H1 (cell line): ENCODE results near the gene SHISAL2B. TPM values are rescaled to one million over a fixed set of nuclear protein-coding genes. Genes with fewer than 3 reads are reported as not detected.

Source experiments
- CTCF ChIA-PET: fragments of 300-600 bp; sonication (Branson Sonifier 250); formaldehyde crosslinking; loops from one replicate; lab custom pipeline; 2021; ENCODE audit not compliant: partially characterized antibody; lab: Charles Lee
- POLR2A ChIA-PET: fragments of 300-600 bp; sonication (Branson Sonifier 250); formaldehyde crosslinking; loops from one replicate; lab custom pipeline; 2021; ENCODE audit warnings: inconsistent platforms; ENCODE audit not compliant: partially characterized antibody; lab: Charles Lee
- DNase-seq, 2 experiments: peaks; one replicate each; pipeline versions ENCODE4 v3.0.0 to v3.0.0-alpha.2; 2010 to 2022; ENCODE audit warnings: low spot score in 2 of 2, low read depth in 1 of 2, mixed read lengths in 1 of 2
- FAIRE-seq: peaks from 2 replicates; lab custom pipeline; 2011; peaks lifted over from hg19 to GRCh38; lab: Jason Lieb, UNC
- H2AFZ ChIP-seq: 2 replicates; pipeline ENCODE4 v1.8.1; 2012; ENCODE audit warnings: low read length, inconsistent platforms
- H2AK5ac ChIP-seq: 2 replicates; pipeline ENCODE4 v1.6.1; 2013; ENCODE audit warnings: low read depth, low read length
- H2BK120ac ChIP-seq: replicated peaks from 2 replicates; pipeline ENCODE3; 2013; ENCODE audit warnings: low read depth, low read length, inconsistent platforms
- H2BK12ac ChIP-seq: 2 replicates; pipeline ENCODE4 v1.6.1; 2013; ENCODE audit warnings: low read depth, low read length
- H2BK15ac ChIP-seq: 2 replicates; pipeline ENCODE4 v1.6.1; 2013; ENCODE audit warnings: low read length
- H2BK20ac ChIP-seq: 2 replicates; pipeline ENCODE4 v1.6.1; 2013; ENCODE audit warnings: low read length
- H2BK5ac ChIP-seq: 2 replicates; pipeline ENCODE4 v1.6.1; 2013; ENCODE audit warnings: low read depth, low read length
- H3K14ac ChIP-seq: 2 replicates; pipeline ENCODE4 v1.6.1; 2013; ENCODE audit warnings: inconsistent platforms; ENCODE audit not compliant: insufficient read length
- H3K18ac ChIP-seq: 2 replicates; pipeline ENCODE4 v1.6.1; 2013; ENCODE audit warnings: low read length; ENCODE audit errors: extremely low read depth
- H3K23ac ChIP-seq: 2 replicates; pipeline ENCODE4 v1.6.1; 2013; ENCODE audit warnings: inconsistent platforms; ENCODE audit not compliant: insufficient read length
- H3K23me2 ChIP-seq: 2 replicates; pipeline ENCODE4 v1.6.1; 2013; ENCODE audit warnings: low read depth, low read length
- H3K27ac ChIP-seq: 2 replicates; pipeline ENCODE4 v1.6.1; 2011; ENCODE audit warnings: low read depth, low read length, inconsistent platforms
- H3K27me3 ChIP-seq, 4 experiments: replicated peaks in 1 of 4; 1 replicate in 1 of 4; 2 replicates in 3 of 4; pipeline versions ENCODE4 v1.6.1 to v1.8.1; 2011 to 2013; ENCODE audit warnings: low read length in 3 of 4, mild to moderate bottlenecking in 3 of 4, inconsistent platforms in 2 of 4, mixed read lengths in 2 of 4, moderate library complexity in 1 of 4; ENCODE audit not compliant: control insufficient read depth in 3 of 4, insufficient read depth in 3 of 4; ENCODE audit errors: extremely low read depth in 1 of 4
- H3K36me3 ChIP-seq, 4 experiments: 2 replicates each; pipeline versions ENCODE4 v1.6.1 to v1.8.1; 2011 to 2013; ENCODE audit warnings: mild to moderate bottlenecking in 4 of 4, low read length in 3 of 4, moderate library complexity in 2 of 4, control low read depth in 1 of 4, inconsistent platforms in 1 of 4; ENCODE audit not compliant: insufficient read depth in 4 of 4, control insufficient read depth in 2 of 4
- H3K4ac ChIP-seq: replicated peaks from 2 replicates; pipeline ENCODE3; 2013; ENCODE audit warnings: low read length, low read depth, mixed read lengths, inconsistent platforms; ENCODE audit not compliant: insufficient read length
- H3K4me1 ChIP-seq, 4 experiments: replicated peaks in 1 of 4; 1 replicate in 1 of 4; 2 replicates in 3 of 4; pipeline versions ENCODE4 v1.6.1 to v1.8.1; 2011 to 2013; ENCODE audit warnings: low read length in 3 of 4, inconsistent platforms in 2 of 4, mixed read lengths in 1 of 4; ENCODE audit not compliant: insufficient read depth in 4 of 4, control insufficient read depth in 3 of 4
- H3K4me2 ChIP-seq, 2 experiments: 2 replicates each; pipeline versions ENCODE4 v1.6.1 to v1.8.1; 2011 to 2013; ENCODE audit warnings: low read depth in 2 of 2, low read length in 2 of 2, control low read depth in 1 of 2, inconsistent platforms in 1 of 2, mild to moderate bottlenecking in 1 of 2; ENCODE audit not compliant: insufficient read depth in 1 of 2
- H3K4me3 ChIP-seq, 4 experiments: fragments of 200-600, 300-600 bp in 1 of 4; sonication (generic), shearing (Covaris generic), sonication (Bioruptor Twin) in 1 of 4; 2 replicates each; pipeline versions ENCODE4 v1.5.1 to v1.8.1; 2011 to 2016; ENCODE audit warnings: low read length in 4 of 4, low read depth in 3 of 4, control low read depth in 2 of 4, inconsistent platforms in 2 of 4, mild to moderate bottlenecking in 2 of 4, mixed read lengths in 1 of 4, moderate library complexity in 1 of 4; ENCODE audit not compliant: insufficient read depth in 2 of 4; ENCODE audit errors: extremely low read depth in 1 of 4
- H3K56ac ChIP-seq: replicated peaks from 2 replicates; pipeline ENCODE3; 2013; ENCODE audit warnings: low read depth, mild to moderate bottlenecking, mixed read lengths, low read length, inconsistent platforms; ENCODE audit not compliant: insufficient read length
- H3K79me1 ChIP-seq: 2 replicates; pipeline ENCODE4 v1.6.1; 2013; ENCODE audit warnings: low read depth, low read length, control low read depth
- H3K79me2 ChIP-seq, 2 experiments: 2 replicates each; pipeline versions ENCODE4 v1.6.1 to v1.8.1; 2012 to 2013; ENCODE audit warnings: low read length in 2 of 2, mild to moderate bottlenecking in 2 of 2, inconsistent platforms in 1 of 2; ENCODE audit not compliant: insufficient read depth in 2 of 2, control insufficient read depth in 1 of 2
- H3K9ac ChIP-seq, 4 experiments: replicated peaks in 1 of 4; 1 replicate in 1 of 4; 2 replicates in 3 of 4; pipeline versions ENCODE4 v1.6.1 to v1.8.1; 2011 to 2013; ENCODE audit warnings: low read depth in 3 of 4, low read length in 3 of 4, control low read depth in 2 of 4, mild to moderate bottlenecking in 2 of 4, moderate library complexity in 2 of 4, inconsistent platforms in 1 of 4; ENCODE audit errors: extremely low read depth in 1 of 4
- H3K9me3 ChIP-seq, 2 experiments: 2 replicates each; pipeline versions ENCODE4 v1.6.1 to v1.8.1; 2012 to 2013; ENCODE audit warnings: mild to moderate bottlenecking in 2 of 2, moderate library complexity in 2 of 2, control low read depth in 1 of 2, inconsistent platforms in 1 of 2, low read depth in 1 of 2, low read length in 1 of 2, mixed read lengths in 1 of 2; ENCODE audit not compliant: insufficient read depth in 2 of 2
- H4K20me1 ChIP-seq, 2 experiments: replicated peaks in 1 of 2; 2 replicates each; pipeline versions ENCODE3 to v1.8.1; 2011 to 2013; ENCODE audit warnings: inconsistent platforms in 2 of 2, low read length in 2 of 2, mild to moderate bottlenecking in 1 of 2; ENCODE audit not compliant: insufficient read depth in 2 of 2, control insufficient read depth in 1 of 2
- H4K5ac ChIP-seq: 2 replicates; pipeline ENCODE4 v1.6.1; 2013; ENCODE audit warnings: low read length, low read depth, mixed read lengths, inconsistent platforms; ENCODE audit not compliant: insufficient read length
- H4K8ac ChIP-seq: 2 replicates; pipeline ENCODE4 v1.8.0; 2013; ENCODE audit warnings: mild to moderate bottlenecking, moderate library complexity, low read length, inconsistent platforms; ENCODE audit not compliant: insufficient read depth; ENCODE audit errors: extremely low read depth
- H4K91ac ChIP-seq: replicated peaks from 2 replicates; pipeline ENCODE3; 2013; ENCODE audit warnings: low read length, mixed read lengths, inconsistent platforms; ENCODE audit not compliant: insufficient read length
- RAD21 ChIP-seq, 2 experiments: IDR thresholded peaks in 1 of 2; conservative IDR thresholded peaks in 1 of 2; 2 replicates each; pipeline ENCODE4 v1.6.1; 2011; ENCODE audit warnings: low read depth in 2 of 2, low read length in 2 of 2, improper control_type of control experiment in 1 of 2, inconsistent platforms in 1 of 2, mild to moderate bottlenecking in 1 of 2, moderate library complexity in 1 of 2
- TBP ChIP-seq: IDR thresholded peaks from 2 replicates; pipeline ENCODE4 v1.6.1; 2011; ENCODE audit warnings: low read depth, low read length, improper control_type of control experiment
- WGBS, 2 experiments: shearing (Covaris generic) in 1 of 2; methylation state at CpG; one replicate each; pipeline versions ENCODE4 v1.1.6 to v1.1.7; 2013 to 2015; ENCODE audit warnings: low lambda C conversion rate in 2 of 2, mixed read lengths in 2 of 2, inconsistent platforms in 1 of 2, low coverage in 1 of 2, missing lambda C conversion rate in 1 of 2; ENCODE audit not compliant: insufficient replicate concordance in 2 of 2, insufficient coverage in 1 of 2, insufficient read length in 1 of 2; ENCODE audit errors: extremely low coverage in 1 of 2, missing lambda C conversion rate in 1 of 2; 5-methylcytosine and 5-hydroxymethylcytosine counted together
- polyA plus RNA-seq, 7 experiments: library from polyadenylated mRNA; depleted of rRNA in 3 of 7; stranded (reverse) in 5 of 7; unstranded in 2 of 7; fragments of >200 nt in 5 of 7; fragments of 200-250 nt in 2 of 7; gene quantifications; 1 replicate in 5 of 7; 2 replicates in 1 of 7; 4 replicates in 1 of 7; pipeline versions ENCODE4 v1.2.1 to v1.2.3, GENCODE V29; 2011 to 2013; ENCODE audit warnings: missing spikeins in 2 of 7, mixed read lengths in 2 of 7
- total RNA-seq: library from RNA; stranded (reverse); fragmentation: NEBNext Ultra II Directional; extraction: Animal tissue kit (Norgen Biotek cat#: 25700); gene quantifications from 2 replicates; pipeline ENCODE4 v1.2.1, GENCODE V29; 2021
- TF ChIP-seq, protein P1 (sequence below), 3 experiments: IDR thresholded peaks; 1 replicate in 2 of 3; 2 replicates in 1 of 3; pipeline versions ENCODE4 v1.5.1 to v1.6.1; 2011; ENCODE audit warnings: low read length in 3 of 3, mild to moderate bottlenecking in 3 of 3, inconsistent platforms in 2 of 3, low read depth in 1 of 3, moderate library complexity in 1 of 3; ENCODE audit not compliant: insufficient read depth in 1 of 3; ENCODE audit errors: control extremely low read depth in 1 of 3

The SHISAL2B gene
- total and polyA plus RNA-seq, 2 of the 8 experiments (the other 6 are each of a cell fraction or from before 2014, with no cell fraction given): 10.6 to 14.2 TPM

- ChIA-PET CTCF (interaction anchor here (0.6 to 5.4 kb wide), 21 partner anchors 8 to 398 kb away, joined by 3 to 76 read pairs (median 4); partner anchors contain the start of genes CWC27, SHISAL2B and SREK1IP1), POLR2A (interaction anchor here (4.5 kb wide), 1 partner anchor 11 kb away, joined by 19 read pairs; the partner anchor contains the start of gene SHISAL2B)
- Histone ChIP-seq H2BK5ac (no peak overlapping the region), H2AFZ (no peak overlapping the region), H3K27ac (no peak overlapping the region), H2BK12ac (no peak overlapping the region), H3K4me2 (no peak overlapping the region), H3K23me2 (no peaks in the 10 kb centered on the region), H4K20me1 (no peaks in the 10 kb centered on the region), H4K5ac (no peak overlapping the region), H2BK20ac (no peak overlapping the region), H3K9me3 (no peaks in the 10 kb centered on the region), H4K91ac (no peak overlapping the region), H3K14ac (no peak overlapping the region), H2AK5ac (no peak overlapping the region), H3K23ac (no peak overlapping the region), H3K4ac (no peak overlapping the region), H2BK15ac (no peak overlapping the region), H3K9ac (no peak overlapping the region), H3K56ac (no peak overlapping the region), H4K8ac (no peak overlapping the region), H3K79me2 (no peaks in the 10 kb centered on the region), H3K36me3 (no peaks in the 10 kb centered on the region), H3K79me1 (no peaks in the 10 kb centered on the region), H2BK120ac (no peak overlapping the region), H3K4me3 (no peak overlapping the region), H3K27me3 (no peaks in the 10 kb centered on the region), H3K4me1 (no peaks in the 10 kb centered on the region; a peak in 1 of 7 replicates), H3K18ac (no peak overlapping the region)
- no peak for DNase-seq
- 77% methylated on average over 4 of the region's 4 CpGs; no CpG with 5 or more reads in 1 of the 2 experiments for WGBS, 2 experiments
- TF ChIP-seq, protein P1, sequence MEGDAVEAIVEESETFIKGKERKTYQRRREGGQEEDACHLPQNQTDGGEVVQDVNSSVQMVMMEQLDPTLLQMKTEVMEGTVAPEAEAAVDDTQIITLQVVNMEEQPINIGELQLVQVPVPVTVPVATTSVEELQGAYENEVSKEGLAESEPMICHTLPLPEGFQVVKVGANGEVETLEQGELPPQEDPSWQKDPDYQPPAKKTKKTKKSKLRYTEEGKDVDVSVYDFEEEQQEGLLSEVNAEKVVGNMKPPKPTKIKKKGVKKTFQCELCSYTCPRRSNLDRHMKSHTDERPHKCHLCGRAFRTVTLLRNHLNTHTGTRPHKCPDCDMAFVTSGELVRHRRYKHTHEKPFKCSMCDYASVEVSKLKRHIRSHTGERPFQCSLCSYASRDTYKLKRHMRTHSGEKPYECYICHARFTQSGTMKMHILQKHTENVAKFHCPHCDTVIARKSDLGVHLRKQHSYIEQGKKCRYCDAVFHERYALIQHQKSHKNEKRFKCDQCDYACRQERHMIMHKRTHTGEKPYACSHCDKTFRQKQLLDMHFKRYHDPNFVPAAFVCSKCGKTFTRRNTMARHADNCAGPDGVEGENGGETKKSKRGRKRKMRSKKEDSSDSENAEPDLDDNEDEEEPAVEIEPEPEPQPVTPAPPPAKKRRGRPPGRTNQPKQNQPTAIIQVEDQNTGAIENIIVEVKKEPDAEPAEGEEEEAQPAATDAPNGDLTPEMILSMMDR (IDR thresholded peaks at IDR 0.05; ENCODE audit: control extremely low read depth in 1 of 3, insufficient read depth in 1 of 3, low read depth in 1 of 3, low read length in 3 of 3): peak; percentile 49 to 64 (median 53)
- peak; percentile 39 to 63 for TF ChIP-seq RAD21 (IDR thresholded peaks at IDR 0.05 in 1 of 2, conservative IDR thresholded peaks at IDR 0.05 in 1 of 2; ENCODE audit: low read depth in 2 of 2, low read length in 2 of 2)
- no peak; the same call in 1 of the 2 replicates for TF ChIP-seq TBP
- FAIRE-seq: peak; percentile 81
Observed at GRCh38 chr5:64680289-64680688, 10.0 kb upstream of the SHISAL2B start.
